OCI-LY7 (cell line): Measurements from ENCODE around the gene ERC1. TPM values are rescaled to one million over a fixed set of nuclear protein-coding genes. Genes with fewer than 3 reads are reported as not detected.
"Not testable (repeated sequence)": the region's sequence is repeated elsewhere in the genome, so short reads cannot be mapped to it uniquely, and the experiment has no call there.

Experiments used
- BruUV-seq: library from RNA; stranded (reverse); fragments of 400-500 nt; replicated peaks from 2 replicates; lab custom pipeline; 2021; lab: Mats Ljungman, UMichigan
- CTCF ChIA-PET: fragments of 300-600 bp; sonication (Branson Sonifier 250); formaldehyde crosslinking; loops from one replicate; lab custom pipeline; 2022; ENCODE audit warnings: antibody characterized with exemption; ENCODE audit not compliant: unreplicated experiment; lab: Charles Lee
- POLR2A ChIA-PET: fragments of 300-600 bp; sonication (Branson Sonifier 250); formaldehyde crosslinking; loops from one replicate; lab custom pipeline; 2022; ENCODE audit warnings: antibody characterized with exemption; lab: Charles Lee
- DNase-seq: peaks from one replicate; pipeline ENCODE4 v3.0.0-alpha.2; 2015; ENCODE audit warnings: low spot score
- H2AFZ ChIP-seq: fragments of 200-600 bp; sonication (generic), shearing (Covaris generic); 2 replicates; pipeline ENCODE4 v1.6.1; 2014; ENCODE audit warnings: mild to moderate bottlenecking, antibody characterized with exemption, low read length, moderate library complexity
- H3K27ac ChIP-seq: fragments of 200-600 bp; sonication (generic); 2 replicates; pipeline ENCODE4 v1.5.1; 2014; ENCODE audit warnings: mixed run types, low read depth, mild to moderate bottlenecking, moderate library complexity, low read length, inconsistent platforms; ENCODE audit not compliant: poor library complexity, severe bottlenecking
- H3K36me3 ChIP-seq: fragments of 200-600 bp; sonication (generic); 2 replicates; pipeline ENCODE4 v1.6.1; 2014; ENCODE audit warnings: mild to moderate bottlenecking, antibody characterized with exemption, low read length, moderate library complexity, mixed read lengths; ENCODE audit not compliant: insufficient read depth
- H3K4me1 ChIP-seq: fragments of 200-600 bp; sonication (generic); 2 replicates; pipeline ENCODE4 v1.5.1; 2014; ENCODE audit warnings: mild to moderate bottlenecking, low read length; ENCODE audit not compliant: insufficient read depth, poor library complexity, severe bottlenecking
- H3K4me2 ChIP-seq: fragments of 200-600 bp; sonication (generic); 2 replicates; pipeline ENCODE4 v1.6.1; 2014; ENCODE audit warnings: mild to moderate bottlenecking, low read length
- H3K4me3 ChIP-seq: fragments of 200-600 bp; sonication (generic); 2 replicates; pipeline ENCODE4 v1.5.1; 2014; ENCODE audit warnings: mild to moderate bottlenecking, low read depth, low read length; ENCODE audit not compliant: poor library complexity, severe bottlenecking
- H3K79me2 ChIP-seq: fragments of 200-600 bp; sonication (generic); 2 replicates; pipeline ENCODE4 v1.6.1; 2016; ENCODE audit warnings: low read depth, mild to moderate bottlenecking, low read length, moderate library complexity, mixed read lengths; ENCODE audit not compliant: insufficient read depth
- H3K9me2 ChIP-seq: fragments of 200-600 bp; sonication (generic); 2 replicates; pipeline ENCODE4 v1.6.1; 2016; ENCODE audit warnings: mild to moderate bottlenecking, low read length, mixed read lengths; ENCODE audit not compliant: insufficient read depth
- H3K9me3 ChIP-seq: fragments of 200-600 bp; sonication (generic); 2 replicates; pipeline ENCODE4 v1.6.1; 2014; ENCODE audit warnings: mild to moderate bottlenecking, mixed run types, low read length, mixed read lengths
- H4K20me1 ChIP-seq: fragments of 200-600 bp; sonication (generic); 2 replicates; pipeline ENCODE4 v1.6.1; 2014; ENCODE audit warnings: mild to moderate bottlenecking, antibody characterized with exemption, low read length, moderate library complexity, mixed read lengths; ENCODE audit not compliant: insufficient read depth
- CTCF ChIP-seq: fragments of 200-600 bp; sonication (generic); conservative IDR thresholded peaks from 2 replicates; pipeline ENCODE4 v1.5.1; 2014; ENCODE audit warnings: mild to moderate bottlenecking, antibody characterized with exemption, low read length, moderate library complexity, mixed read lengths
- EZH2phosphoT487 ChIP-seq: fragments of 200-600 bp; sonication (generic); IDR thresholded peaks from 2 replicates; pipeline ENCODE4 v1.6.1; 2018; ENCODE audit warnings: low read depth, borderline replicate concordance, mild to moderate bottlenecking, mixed run types, antibody characterized with exemption, low read length, moderate library complexity, mixed read lengths
- intact Hi-C: fragments of 100-400 bp; cut with micrococcal nuclease; formaldehyde crosslinking; loops from one replicate; pipeline ENCODE4 v1.10.0; 2022; ENCODE audit not compliant: unreplicated experiment
- total RNA-seq, 2 experiments: library from RNA; depleted of rRNA in 1 of 2; stranded (reverse); fragments of >200 nt in 1 of 2; shearing (Covaris generic) in 1 of 2; gene quantifications; 2 replicates each; pipeline ENCODE4 v1.2.3, GENCODE V29; 2014 to 2022

The ERC1 gene
- total RNA-seq, 2 experiments from 2014 or later, result 26.9 to 86.9 TPM

DNA sequence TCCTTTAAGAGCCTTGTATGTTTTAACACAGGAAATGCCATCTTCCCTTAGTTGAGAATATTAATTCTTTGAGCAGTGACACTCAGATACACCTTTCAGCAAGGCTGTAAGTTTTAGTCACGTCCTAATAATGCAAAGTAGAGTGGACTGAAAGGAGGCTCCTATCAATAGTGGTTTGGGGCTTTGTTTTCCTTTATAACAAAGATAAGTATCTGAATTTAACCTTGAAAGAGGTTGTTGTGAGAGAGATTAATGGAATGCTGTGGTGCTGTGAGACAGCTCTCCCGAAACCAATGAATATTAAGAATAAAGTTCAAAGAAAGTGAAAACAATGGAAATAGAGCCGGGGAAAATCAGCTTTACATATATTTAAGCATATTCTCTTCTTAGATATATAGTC, 259.6 kb downstream of the ERC1 start:
- TF ChIP-seq EZH2phosphoT487 (no peak), CTCF (no peak)
- CTCF ChIA-PET, result no interaction called here

DNA sequence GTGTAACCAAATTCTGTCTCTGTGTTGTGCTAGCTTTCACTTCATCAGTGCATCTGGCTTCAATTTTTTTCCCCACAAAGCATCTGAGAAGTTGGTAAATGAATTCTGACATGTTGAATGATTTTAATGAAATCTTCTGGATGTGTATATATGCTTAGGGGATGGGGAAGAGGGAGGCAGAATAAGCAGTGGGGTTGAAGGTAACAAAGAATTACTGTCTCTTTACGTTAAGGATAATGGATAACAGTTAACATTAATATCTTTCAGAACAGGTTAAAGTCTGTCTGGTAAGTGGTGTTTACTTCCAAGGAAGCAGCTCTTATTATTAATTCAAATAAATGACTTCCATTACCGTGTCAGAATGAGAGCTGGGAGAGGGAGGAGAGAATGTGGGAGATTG, 261.7 kb downstream of the ERC1 start:
- H3K27ac ChIP-seq, result no peak overlapping the region
- ChIA-PET POLR2A (interaction anchor here (0.6 to 2.6 kb wide), 2 partner anchors 47 to 336 kb away, joined by 3 to 7 read pairs; no protein-coding TSS in a partner anchor), CTCF (interaction anchor here (1.3 kb wide), 1 partner anchor 20 kb away, joined by 3 read pairs; no protein-coding TSS in a partner anchor)
- H3K4me1 ChIP-seq, result no peaks in the 10 kb centered on the region
- DNase-seq, result no peak
- TF ChIP-seq EZH2phosphoT487 (no peak), CTCF (no peak)
- H3K9me2 ChIP-seq, result no peaks in the 10 kb centered on the region
- H3K36me3 ChIP-seq, result peaks cover 11% of the 10 kb centered on the region
- no peaks in the 10 kb centered on the region for H3K9me3 ChIP-seq
- H4K20me1 ChIP-seq, result no peaks in the 10 kb centered on the region
- intact Hi-C loops, result no loop called here
- no peak overlapping the region for H3K4me3 ChIP-seq
- no peak overlapping the region for H2AFZ ChIP-seq
- BruUV-seq, result no TSS peak
- H3K79me2 ChIP-seq, result no peaks in the 10 kb centered on the region
- H3K4me2 ChIP-seq, result no peak overlapping the region

More for the DNA sequence above, 259.6 kb downstream of the ERC1 start:
- intact Hi-C loops, result no loop called here
- H3K4me1 ChIP-seq, result no peaks in the 10 kb centered on the region
- H4K20me1 ChIP-seq, result no peaks in the 10 kb centered on the region
- no peaks in the 10 kb centered on the region for H3K9me2 ChIP-seq
- POLR2A ChIA-PET, result interaction anchor here (0.6 to 2.0 kb wide), 2 partner anchors 10 to 237 kb away, joined by 3 to 4 read pairs; no protein-coding TSS in a partner anchor
- no peaks in the 10 kb centered on the region for H3K9me3 ChIP-seq
- no peak for DNase-seq
- no peak overlapping the region for H3K27ac ChIP-seq
- H2AFZ ChIP-seq, result no peak overlapping the region
- no peak overlapping the region for H3K4me3 ChIP-seq
- BruUV-seq, result no TSS peak
- no peaks in the 10 kb centered on the region for H3K79me2 ChIP-seq
- H3K4me2 ChIP-seq, result no peak overlapping the region
- H3K36me3 ChIP-seq, result no peaks in the 10 kb centered on the region

GRCh38 chr12:1255125-1255524, 264.1 kb downstream of the ERC1 start:
- H3K27ac ChIP-seq, H3K4me3 ChIP-seq, H3K79me2 ChIP-seq, H3K9me2 ChIP-seq, DNase-seq, H3K9me3 ChIP-seq, POLR2A ChIA-PET, H3K4me1 ChIP-seq, BruUV-seq, CTCF ChIA-PET, H3K4me2 ChIP-seq, H4K20me1 ChIP-seq, H2AFZ ChIP-seq: not testable (repeated sequence)
- peaks cover 19% of the 10 kb centered on the region for H3K36me3 ChIP-seq
- intact Hi-C loops, result loop anchor here (5.0 kb wide), 1 partner anchor 38 kb away; no protein-coding TSS in a partner anchor

- POLR2A ChIA-PET, result interaction anchor here (0.7 kb wide), 1 partner anchor 181 kb away, joined by 5 read pairs; no protein-coding TSS in a partner anchor
- DNase-seq, CTCF ChIA-PET: not testable (repeated sequence)
These were observed 264.8 kb downstream of the ERC1 start for GRCh38 chr12:1255854-1256253.

More at GRCh38 chr12:1255854-1256253, 264.8 kb downstream of the ERC1 start:
- intact Hi-C loops, result loop anchor here (5.0 kb wide), 1 partner anchor 39 kb away; no protein-coding TSS in a partner anchor
- not testable (repeated sequence) for H4K20me1 ChIP-seq, H3K4me3 ChIP-seq, H3K4me1 ChIP-seq, H3K9me2 ChIP-seq, H3K79me2 ChIP-seq, H3K9me3 ChIP-seq, BruUV-seq, H3K27ac ChIP-seq, H3K4me2 ChIP-seq, H2AFZ ChIP-seq
- peaks cover 22% of the 10 kb centered on the region for H3K36me3 ChIP-seq
